Measurements from ENCODE around the gene FOXP4. TPM values are rescaled to one million over a fixed set of nuclear protein-coding genes. Genes with fewer than 3 reads are reported as not detected.
A peak's percentile ranks its signal among the peaks of the same experiment; 100 is the strongest.

FOXP4 gene
- total and polyA plus RNA-seq, 2 of the 13 experiments (the other 11 are each of a cell fraction or from before 2014, with no cell fraction given): 11.0 to 12.4 TPM

GRCh38 chr6:41578217-41579087 lies 32.3 kb downstream of the FOXP4 start (continued):
- TF ChIP-seq AKNA (CRISPR knock-in tag; IDR thresholded peaks at IDR 0.05; ENCODE audit: borderline replicate concordance) (no peak), BCLAF1 (IDR thresholded peaks at IDR 0.05) (no peak), ZNF510 (CRISPR knock-in tag; IDR thresholded peaks at IDR 0.05; ENCODE audit: low read depth) (no peak), ZNF335 (CRISPR knock-in tag; IDR thresholded peaks at IDR 0.05) (no peak), RXRB (CRISPR knock-in tag; IDR thresholded peaks at IDR 0.05; ENCODE audit: borderline replicate concordance) (peak; percentile 88), ZBTB1 (CRISPR knock-in tag; IDR thresholded peaks at IDR 0.05; ENCODE audit: borderline replicate concordance) (no peak), ZSCAN12 (CRISPR knock-in tag; IDR thresholded peaks at IDR 0.05) (no peak), ZNF451 (CRISPR knock-in tag; IDR thresholded peaks at IDR 0.05) (peak; percentile 45; the same call in 1 of the 2 replicates), NFIB (CRISPR knock-in tag; IDR thresholded peaks at IDR 0.05; ENCODE audit: borderline replicate concordance) (no peak), ZSCAN20 (CRISPR knock-in tag; IDR thresholded peaks at IDR 0.05; ENCODE audit: borderline replicate concordance) (no peak), KLF13 (CRISPR knock-in tag; IDR thresholded peaks at IDR 0.05) (no peak), ZNF598 (CRISPR knock-in tag; IDR thresholded peaks at IDR 0.05; ENCODE audit: borderline replicate concordance) (no peak), ETV6 (CRISPR knock-in tag; conservative IDR thresholded peaks at IDR 0.05) (no peak; the same call in 1 of the 2 replicates), ZFP82 (CRISPR knock-in tag; IDR thresholded peaks at IDR 0.05; ENCODE audit: borderline replicate concordance) (no peak; the same call in 1 of the 2 replicates), PCBP2 (optimal IDR thresholded peaks at IDR 0.05; ENCODE audit: low read depth, low read length, poor library complexity, severe bottlenecking) (no peak), RARA (CRISPR knock-in tag; IDR thresholded peaks at IDR 0.05) (peak; percentile 91), ZNF256 (CRISPR knock-in tag; conservative IDR thresholded peaks at IDR 0.05) (no peak), YEATS2 (CRISPR knock-in tag; IDR thresholded peaks at IDR 0.05; ENCODE audit: borderline replicate concordance) (peak; percentile 73; the same call in 1 of the 2 replicates), MEF2D (CRISPR knock-in tag; IDR thresholded peaks at IDR 0.05) (peak; percentile 86), MBNL3 (CRISPR knock-in tag; conservative IDR thresholded peaks at IDR 0.05) (no peak)
- TF ChIP-seq, protein P1, sequence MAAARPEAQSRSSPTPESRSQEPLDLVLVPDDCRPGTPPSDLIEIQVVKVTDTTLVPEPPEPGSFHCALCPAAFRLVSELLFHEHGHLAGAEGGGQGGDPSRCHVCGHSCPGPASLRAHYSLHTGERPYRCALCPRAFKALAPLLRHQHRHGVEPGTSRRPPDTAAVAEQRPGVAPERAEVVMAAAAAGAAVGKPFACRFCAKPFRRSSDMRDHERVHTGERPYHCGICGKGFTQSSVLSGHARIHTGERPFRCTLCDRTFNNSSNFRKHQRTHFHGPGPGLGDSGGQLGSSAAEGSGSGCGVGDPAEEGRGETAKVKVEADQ (CRISPR knock-in tag; IDR thresholded peaks at IDR 0.05; ENCODE audit: borderline replicate concordance): no peak

Measured in HepG2 (cell line).